Measurements from ENCODE around the gene NCK2.

DNA sequence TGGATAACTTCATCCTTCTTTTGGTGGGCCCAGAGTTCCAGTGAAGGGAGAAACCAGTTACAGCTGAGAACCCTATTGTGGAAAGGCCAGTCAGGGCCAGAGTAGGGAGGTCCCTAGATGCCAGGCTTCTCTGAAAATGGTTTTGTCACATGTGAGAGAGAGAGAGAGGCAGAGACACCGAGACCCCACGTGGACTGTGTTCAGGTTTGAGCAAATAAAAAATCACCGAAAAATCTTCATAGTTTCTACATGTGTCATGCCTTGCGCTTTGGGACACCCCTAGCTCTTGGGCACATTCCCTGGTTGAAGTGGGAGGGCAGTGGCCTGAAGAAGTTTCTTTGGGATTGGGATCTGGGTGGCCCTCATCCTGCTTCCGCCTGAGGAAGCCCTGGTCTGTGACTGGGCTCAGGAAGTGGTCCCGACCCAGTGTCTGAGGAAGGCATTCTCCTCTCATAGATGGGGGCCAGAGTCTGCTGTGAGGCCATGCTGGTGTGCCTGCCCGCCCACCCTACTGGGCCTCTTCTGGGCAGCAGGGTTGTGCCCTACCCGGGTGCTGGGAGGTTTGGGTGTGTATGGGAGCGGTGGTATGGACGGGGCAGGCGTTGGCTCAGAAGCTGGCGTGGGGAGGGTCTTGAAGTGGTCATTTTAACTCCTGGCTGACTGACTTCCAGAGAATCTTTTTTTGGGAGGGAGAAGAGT, 16.1 kb downstream of the NCK2 start:
- TF ChIP-seq, protein P1, sequence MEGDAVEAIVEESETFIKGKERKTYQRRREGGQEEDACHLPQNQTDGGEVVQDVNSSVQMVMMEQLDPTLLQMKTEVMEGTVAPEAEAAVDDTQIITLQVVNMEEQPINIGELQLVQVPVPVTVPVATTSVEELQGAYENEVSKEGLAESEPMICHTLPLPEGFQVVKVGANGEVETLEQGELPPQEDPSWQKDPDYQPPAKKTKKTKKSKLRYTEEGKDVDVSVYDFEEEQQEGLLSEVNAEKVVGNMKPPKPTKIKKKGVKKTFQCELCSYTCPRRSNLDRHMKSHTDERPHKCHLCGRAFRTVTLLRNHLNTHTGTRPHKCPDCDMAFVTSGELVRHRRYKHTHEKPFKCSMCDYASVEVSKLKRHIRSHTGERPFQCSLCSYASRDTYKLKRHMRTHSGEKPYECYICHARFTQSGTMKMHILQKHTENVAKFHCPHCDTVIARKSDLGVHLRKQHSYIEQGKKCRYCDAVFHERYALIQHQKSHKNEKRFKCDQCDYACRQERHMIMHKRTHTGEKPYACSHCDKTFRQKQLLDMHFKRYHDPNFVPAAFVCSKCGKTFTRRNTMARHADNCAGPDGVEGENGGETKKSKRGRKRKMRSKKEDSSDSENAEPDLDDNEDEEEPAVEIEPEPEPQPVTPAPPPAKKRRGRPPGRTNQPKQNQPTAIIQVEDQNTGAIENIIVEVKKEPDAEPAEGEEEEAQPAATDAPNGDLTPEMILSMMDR (IDR thresholded peaks at IDR 0.05; ENCODE audit: low read depth, low read length, poor library complexity, severe bottlenecking): no peak
- TF ChIP-seq EZH2phosphoT487 (IDR thresholded peaks at IDR 0.05; ENCODE audit: borderline replicate concordance, low read length): no peak

Data from DOHH2 (cell line).